Panc1 (cell line): ENCODE results near the gene CLMP.

Source experiments
- CTCF ChIP-seq: fragments of 450-650 bp; IDR thresholded peaks from 2 replicates; pipeline ENCODE4 v1.5.1; 2017; ENCODE audit warnings: mild to moderate bottlenecking
- REST ChIP-seq, 2 experiments: IDR thresholded peaks; 2 replicates each; pipeline ENCODE4 v1.6.1; 2011 to 2012; ENCODE audit warnings: low read depth in 2 of 2, control low read depth in 1 of 2, low read length in 1 of 2, mild to moderate bottlenecking in 1 of 2, moderate library complexity in 1 of 2; ENCODE audit not compliant: insufficient read depth in 1 of 2
- TCF7L2 ChIP-seq: IDR thresholded peaks from 2 replicates; pipeline ENCODE4 v1.6.1; 2011; ENCODE audit warnings: mild to moderate bottlenecking, low read depth, low read length, inconsistent platforms

GRCh38 chr11:123180166-123180565 is 14.9 kb downstream of the CLMP start:
- TF ChIP-seq CTCF (no peak), REST (IDR thresholded peaks at IDR 0.05; ENCODE audit: insufficient read depth in 1 of 2, low read depth in 2 of 2, low read length in 1 of 2) (no peak), TCF7L2 (no peak)
